GM12801 (cell line): ENCODE measurements around the gene CLDN6.

Experiments
- CTCF ChIP-seq: IDR thresholded peaks from one replicate; pipeline ENCODE4 v1.5.1; 2011; ENCODE audit warnings: control low read depth; ENCODE audit not compliant: insufficient read length; ENCODE audit errors: extremely low read depth

The CLDN6 gene

DNA sequence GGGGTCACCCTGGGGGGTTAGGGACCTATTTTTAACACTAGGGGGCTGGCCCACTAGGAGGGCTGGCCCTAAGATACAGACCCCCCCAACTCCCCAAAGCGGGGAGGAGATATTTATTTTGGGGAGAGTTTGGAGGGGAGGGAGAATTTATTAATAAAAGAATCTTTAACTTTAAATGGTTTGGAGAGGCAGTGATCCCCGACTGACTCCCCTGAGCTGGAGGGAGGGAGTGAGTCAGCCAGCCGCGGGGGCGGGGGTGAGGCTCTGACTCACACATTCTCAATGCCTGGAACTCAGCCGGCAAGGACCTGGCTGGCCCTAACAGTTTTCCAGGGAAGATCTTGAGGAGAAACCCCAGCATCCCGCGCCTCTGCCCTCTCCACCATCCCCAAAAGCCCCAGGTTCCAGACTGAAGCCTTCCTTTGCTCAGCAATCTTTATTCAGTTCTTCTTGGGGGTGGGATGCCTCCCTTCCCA lies 4.3 kb upstream of the CLDN6 start:
- no peak for TF ChIP-seq CTCF

DNA sequence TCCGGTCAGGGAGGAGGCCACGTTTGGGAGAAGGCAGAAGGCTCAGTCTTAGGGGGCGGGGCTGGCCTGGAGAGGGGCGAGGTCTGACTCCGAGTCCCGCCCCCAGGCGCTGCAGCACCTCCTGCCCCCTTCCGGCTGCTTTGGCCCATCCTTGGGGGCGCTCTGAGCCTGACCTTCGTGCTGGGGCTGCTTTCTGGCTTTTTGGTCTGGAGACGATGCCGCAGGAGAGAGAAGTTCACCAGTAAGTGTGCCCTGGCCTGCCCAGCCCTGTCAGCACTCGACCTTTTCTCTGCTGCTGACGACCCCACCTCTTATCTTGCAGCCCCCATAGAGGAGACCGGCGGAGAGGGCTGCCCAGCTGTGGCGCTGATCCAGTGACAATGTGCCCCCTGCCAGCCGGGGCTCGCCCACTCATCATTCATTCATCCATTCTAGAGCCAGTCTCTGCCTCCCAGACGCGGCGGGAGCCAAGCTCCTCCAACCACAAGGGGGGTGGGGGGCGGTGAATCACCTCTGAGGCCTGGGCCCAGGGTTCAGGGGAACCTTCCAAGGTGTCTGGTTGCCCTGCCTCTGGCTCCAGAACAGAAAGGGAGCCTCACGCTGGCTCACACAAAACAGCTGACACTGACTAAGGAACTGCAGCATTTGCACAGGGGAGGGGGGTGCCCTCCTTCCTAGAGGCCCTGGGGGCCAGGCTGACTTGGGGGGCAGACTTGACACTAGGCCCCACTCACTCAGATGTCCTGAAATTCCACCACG lies 3.6 kb upstream of the CLDN6 start:
- TF ChIP-seq CTCF: no peak

DNA sequence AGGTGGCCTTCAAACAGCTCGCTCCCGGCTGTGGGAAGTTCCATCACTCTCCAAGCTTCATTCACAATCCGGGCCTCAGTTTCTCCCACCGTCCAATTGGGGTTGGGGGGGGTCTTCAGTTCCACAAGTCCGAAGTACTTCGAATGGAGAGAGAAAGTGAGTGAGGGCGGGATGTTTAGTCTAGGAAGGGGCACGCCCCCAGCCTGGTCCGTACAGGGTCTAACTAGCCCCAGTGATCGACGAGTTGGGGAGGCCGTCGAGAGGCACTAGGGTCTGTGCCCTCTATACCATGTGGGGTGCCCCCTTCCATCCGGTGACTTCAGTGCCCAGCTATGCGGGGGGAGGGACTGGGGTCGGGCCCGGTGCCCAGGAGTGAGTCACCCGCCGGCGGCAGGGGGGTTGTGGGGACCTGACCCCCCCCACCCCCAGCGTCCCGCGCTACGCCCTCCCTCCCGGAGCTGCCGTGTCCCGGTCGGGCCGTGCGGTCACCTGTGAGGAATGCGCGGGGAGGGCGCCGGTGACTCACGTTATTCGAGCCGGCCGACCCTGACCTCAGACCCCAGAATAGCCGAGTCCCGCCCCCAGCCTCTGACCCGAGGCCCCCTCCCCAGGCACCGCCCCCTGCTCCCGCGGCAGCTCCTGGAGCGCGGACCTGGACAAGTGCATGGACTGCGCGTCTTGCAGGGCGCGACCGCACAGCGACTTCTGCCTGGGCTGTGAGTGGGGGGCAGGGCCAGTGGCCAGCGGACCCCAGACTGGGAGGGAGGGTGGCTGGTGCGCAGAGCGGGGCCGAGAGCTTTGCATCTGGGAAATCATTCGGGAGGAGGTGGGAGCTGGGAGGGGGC lies 2.8 kb upstream of the CLDN6 start:
- no peak for TF ChIP-seq CTCF

- no peak for TF ChIP-seq CTCF
Measured at GRCh38 chr16:3020247-3020603, 2.2 kb upstream of the CLDN6 start, which contains the start of gene TNFRSF12A. TSS of gene TNFRSF12A (plus strand) at chr16:3020368. CDS start at chr16:3020398, 30 bp downstream.

DNA sequence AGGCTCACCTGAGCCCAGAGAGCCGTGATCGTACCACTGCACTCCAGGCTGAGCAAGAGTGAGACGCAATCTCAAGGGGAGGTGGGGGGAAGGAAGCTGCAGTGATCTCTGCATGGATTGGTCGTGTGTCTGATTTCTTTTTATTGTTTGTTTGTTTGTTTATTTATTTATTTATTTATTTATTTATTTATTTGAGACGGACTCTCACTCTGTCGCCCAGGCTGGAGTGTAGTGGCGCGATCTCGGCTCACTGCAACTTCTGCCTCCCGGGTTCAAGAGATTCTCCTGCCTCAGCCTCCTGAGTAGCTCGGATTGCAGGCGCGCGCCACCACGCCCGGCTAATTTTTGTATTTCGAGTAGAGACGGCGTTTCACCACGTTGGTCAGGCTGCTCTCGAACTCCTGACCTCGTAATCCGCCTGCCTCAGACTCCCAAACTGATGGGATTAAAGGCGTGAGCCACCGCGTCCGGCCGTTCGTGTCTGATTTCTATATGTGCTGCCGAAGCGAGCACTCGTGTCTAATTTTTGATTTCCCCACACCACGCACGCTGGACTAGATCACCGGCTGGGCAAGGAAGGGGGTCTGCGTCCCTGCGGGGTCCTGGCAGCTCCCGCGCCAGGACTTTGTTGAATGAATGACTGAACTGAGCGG lies 1.7 kb upstream of the CLDN6 start:
- TF ChIP-seq CTCF: no peak

GRCh38 chr16:3017344-3017743 lies 639 bp downstream of the CLDN6 start:
- TF ChIP-seq CTCF: no peak
